Mucosa of descending colon (tissue), 3 donors: ENCODE results near the gene POU6F2. TPM values are rescaled to one million over a fixed set of nuclear protein-coding genes. Genes with fewer than 3 reads are reported as not detected.

ENCODE experiments used
- ATAC-seq: fragments of 200-7000 bp; cut with Tn5 transposase; one replicate; pipeline ENCODE4 v1.9.1; 2020; ENCODE audit warnings: mild to moderate bottlenecking, moderate library complexity
- DNase-seq, 3 donors: peaks; one replicate each; pipeline ENCODE4 v3.0.0-alpha.2; 2020
- H3K36me3 ChIP-seq: fragments of 200-600 bp; one replicate; pipeline ENCODE4 v1.8.0; 2021; ENCODE audit warnings: low read depth, mild to moderate bottlenecking
- H3K4me1 ChIP-seq: fragments of 200-600 bp; one replicate; pipeline ENCODE4 v1.8.0; 2021; ENCODE audit warnings: low read depth, mild to moderate bottlenecking
- H3K4me3 ChIP-seq: fragments of 200-600 bp; one replicate; pipeline ENCODE4 v1.8.0; 2021; ENCODE audit warnings: mild to moderate bottlenecking
- H3K9me3 ChIP-seq: fragments of 200-600 bp; one replicate; pipeline ENCODE4 v1.8.0; 2021; ENCODE audit warnings: mild to moderate bottlenecking
- CTCF ChIP-seq: fragments of 200-600 bp; IDR thresholded peaks from one replicate; pipeline ENCODE4 v1.8.0; 2022; ENCODE audit warnings: antibody characterized with exemption, mild to moderate bottlenecking
- intact Hi-C, 2 donors: fragments of 100-400 bp; cut with DNase I in 1 of 2; cut with micrococcal nuclease in 1 of 2; formaldehyde crosslinking; loops; one replicate each; pipeline versions ENCODE4 v1.11.0 to v1.11.1; 2022; cut with DNase I, micrococcal nuclease
- total RNA-seq, 3 donors: library from RNA; stranded (reverse); fragmentation: NEBNext Ultra II Directional in 2 of 3; extraction: Animal tissue kit (Norgen Biotek cat#: 25700) in 2 of 3; gene quantifications; one replicate each; pipeline versions ENCODE4 v1.2.1 to v1.2.4, GENCODE V29; 2021 to 2023
- donor health status: DM: no; HTN: no; CAD: no; lungs with moderate emphysema.
- donor health status: DM: no; HTN: no; CAD: no.
- donor health status: DM: no; HTN: yes; CAD: no.

The POU6F2 gene
- total RNA-seq, 3 donors from 2014 or later: 0.90 TPM; not detected in 2

- no peaks in the 10 kb centered on the region for H3K36me3 ChIP-seq
- no peak for TF ChIP-seq CTCF
- H3K4me3 ChIP-seq: no peak overlapping the region
- intact Hi-C loops: no loop called here
- H3K4me1 ChIP-seq: no peaks in the 10 kb centered on the region
- no peaks in the 10 kb centered on the region for H3K9me3 ChIP-seq
- no peak for ATAC-seq
- no peak for DNase-seq
Measured at GRCh38 chr7:39248692-39249090, 271.0 kb downstream of the POU6F2 start.

- intact Hi-C loops: no loop called here
Measured at GRCh38 chr7:39249635-39250152, 272.0 kb downstream of the POU6F2 start.

GRCh38 chr7:39252916-39253315 is 275.2 kb downstream of the POU6F2 start:
- Histone ChIP-seq H3K36me3 (no peaks in the 10 kb centered on the region), H3K4me3 (no peak overlapping the region), H3K9me3 (no peaks in the 10 kb centered on the region), H3K4me1 (no peaks in the 10 kb centered on the region)
- TF ChIP-seq CTCF: no peak
- intact Hi-C loops: no loop called here
- ATAC-seq: no peak
- DNase-seq: no peak

More at GRCh38 chr7:39249635-39250152, 272.0 kb downstream of the POU6F2 start:
- DNase-seq: no peak
- Histone ChIP-seq H3K4me3 (no peak overlapping the region), H3K36me3 (no peaks in the 10 kb centered on the region), H3K4me1 (no peaks in the 10 kb centered on the region), H3K9me3 (no peaks in the 10 kb centered on the region)
- TF ChIP-seq CTCF: no peak
- ATAC-seq: no peak

GRCh38 chr7:39259391-39260003 is 281.8 kb downstream of the POU6F2 start:
- intact Hi-C loops: no loop called here
- no peak for ATAC-seq
- DNase-seq: no peak
- Histone ChIP-seq H3K36me3 (no peaks in the 10 kb centered on the region), H3K4me3 (no peak overlapping the region), H3K4me1 (no peaks in the 10 kb centered on the region), H3K9me3 (no peaks in the 10 kb centered on the region)
- no peak for TF ChIP-seq CTCF

- Histone ChIP-seq H3K4me1 (no peaks in the 10 kb centered on the region), H3K36me3 (no peaks in the 10 kb centered on the region), H3K9me3 (no peaks in the 10 kb centered on the region), H3K4me3 (no peak overlapping the region)
- DNase-seq (no peak), ATAC-seq (no peak)
- TF ChIP-seq CTCF: no peak
- intact Hi-C loops: no loop called here
Measured at GRCh38 chr7:39260279-39260844, 282.7 kb downstream of the POU6F2 start.
